GM04504 (cell line): ENCODE measurements around the gene CHRNE.
"Not testable (repeated sequence)": the region's sequence is repeated elsewhere in the genome, so short reads cannot be mapped to it uniquely, and the experiment has no call there.

Experiments
- DNase-seq: peaks from one replicate; pipeline ENCODE4 v3.0.0-alpha.2; 2012; ENCODE audit warnings: low read depth

CHRNE gene

GRCh38 chr17:4887581-4887980, 15.3 kb downstream of the CHRNE start:
- no peak for DNase-seq

GRCh38 chr17:4886830-4887229, 16.1 kb downstream of the CHRNE start:
- DNase-seq = no peak

- DNase-seq = no peak
Observed at GRCh38 chr17:4884489-4884888, 18.4 kb downstream of the CHRNE start.

GRCh38 chr17:4881761-4882555, 20.9 kb downstream of the CHRNE start:
- DNase-seq = no peak

GRCh38 chr17:4880857-4881256, 22.0 kb downstream of the CHRNE start:
- DNase-seq = no peak

- no peak for DNase-seq
Observed at GRCh38 chr17:4879601-4880000, 23.3 kb downstream of the CHRNE start.

- no peak for DNase-seq
Observed at GRCh38 chr17:4877089-4877488, 25.8 kb downstream of the CHRNE start.

- DNase-seq = no peak
Observed at GRCh38 chr17:4872786-4873185, 30.1 kb downstream of the CHRNE start.

GRCh38 chr17:4870855-4871254, 32.0 kb downstream of the CHRNE start:
- DNase-seq = no peak

GRCh38 chr17:4869058-4869998, 33.6 kb downstream of the CHRNE start:
- DNase-seq = not testable (repeated sequence)

- not testable (repeated sequence) for DNase-seq
Observed at GRCh38 chr17:4867535-4867934, 35.4 kb downstream of the CHRNE start.

- DNase-seq = no peak
Observed at GRCh38 chr17:4863321-4863720, 39.6 kb downstream of the CHRNE start.

- no peak for DNase-seq
Observed at GRCh38 chr17:4862720-4863119, 40.2 kb downstream of the CHRNE start.

- DNase-seq = no peak
Observed at GRCh38 chr17:4861052-4861451, 41.8 kb downstream of the CHRNE start.

GRCh38 chr17:4860651-4861050, 42.2 kb downstream of the CHRNE start:
- DNase-seq = no peak

- DNase-seq = no peak
Observed at GRCh38 chr17:4859816-4860625, 42.9 kb downstream of the CHRNE start.

- no peak for DNase-seq
Observed at GRCh38 chr17:4858882-4859260, 44.0 kb downstream of the CHRNE start.

GRCh38 chr17:4858068-4858881, 44.6 kb downstream of the CHRNE start:
- no peak for DNase-seq

- DNase-seq = not testable (repeated sequence)
Observed at GRCh38 chr17:4857347-4857746, 45.6 kb downstream of the CHRNE start.

GRCh38 chr17:4856937-4857314, 46.0 kb downstream of the CHRNE start:
- no peak for DNase-seq

- DNase-seq = no peak
Observed at GRCh38 chr17:4856271-4856936, 46.5 kb downstream of the CHRNE start.
